ENCODE data around the gene EXOC2.

DNA sequence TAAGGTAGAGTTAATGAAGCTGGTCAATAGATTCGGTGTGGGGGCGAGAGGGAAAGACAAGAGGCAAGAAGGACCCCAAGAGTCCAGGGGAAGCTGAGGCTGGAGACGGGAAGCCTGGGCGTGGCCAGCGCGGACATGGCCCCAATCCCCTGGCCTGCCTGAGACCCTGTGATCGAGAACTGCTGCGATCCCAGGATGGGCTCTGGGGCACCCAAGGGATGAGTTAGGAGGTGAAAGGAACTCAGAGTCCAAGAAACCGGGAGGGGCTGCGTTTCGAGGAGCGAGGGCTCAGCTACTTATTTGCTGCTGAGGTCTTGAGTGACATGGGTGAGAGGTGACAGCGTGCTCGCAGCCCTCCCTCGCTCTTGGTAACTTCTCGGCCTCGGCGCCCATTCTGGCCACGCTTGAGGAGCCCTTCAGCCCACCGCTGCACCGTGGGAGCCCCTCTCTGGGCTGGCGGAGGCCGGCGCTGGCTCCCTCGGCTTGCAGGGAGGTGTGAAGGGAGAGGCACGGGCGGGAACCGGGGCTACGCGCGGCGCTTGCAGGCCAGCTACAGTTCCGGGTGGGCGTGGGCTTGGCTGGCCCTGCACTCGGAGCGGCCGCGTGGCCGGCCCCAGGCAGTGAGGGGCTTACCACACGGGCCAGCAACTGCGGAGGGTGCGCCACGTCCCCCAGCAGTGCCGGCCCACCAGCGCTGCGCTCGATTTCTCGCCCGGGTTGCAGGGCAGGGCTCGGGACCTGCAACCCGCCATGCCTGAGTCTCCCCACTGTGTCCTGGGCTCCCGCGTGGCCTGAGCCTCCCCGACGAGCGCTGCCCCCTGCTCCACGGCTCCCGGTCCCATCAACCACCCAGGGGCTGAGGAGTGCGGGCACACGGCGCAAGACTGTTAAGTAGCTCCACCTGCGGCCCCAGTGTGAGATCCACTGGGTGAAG lies 243.2 kb downstream of the EXOC2 start:
- no peak for TF ChIP-seq POLR2AphosphoS5 (IDR thresholded peaks at IDR 0.05)
- TF ChIP-seq, protein P1, sequence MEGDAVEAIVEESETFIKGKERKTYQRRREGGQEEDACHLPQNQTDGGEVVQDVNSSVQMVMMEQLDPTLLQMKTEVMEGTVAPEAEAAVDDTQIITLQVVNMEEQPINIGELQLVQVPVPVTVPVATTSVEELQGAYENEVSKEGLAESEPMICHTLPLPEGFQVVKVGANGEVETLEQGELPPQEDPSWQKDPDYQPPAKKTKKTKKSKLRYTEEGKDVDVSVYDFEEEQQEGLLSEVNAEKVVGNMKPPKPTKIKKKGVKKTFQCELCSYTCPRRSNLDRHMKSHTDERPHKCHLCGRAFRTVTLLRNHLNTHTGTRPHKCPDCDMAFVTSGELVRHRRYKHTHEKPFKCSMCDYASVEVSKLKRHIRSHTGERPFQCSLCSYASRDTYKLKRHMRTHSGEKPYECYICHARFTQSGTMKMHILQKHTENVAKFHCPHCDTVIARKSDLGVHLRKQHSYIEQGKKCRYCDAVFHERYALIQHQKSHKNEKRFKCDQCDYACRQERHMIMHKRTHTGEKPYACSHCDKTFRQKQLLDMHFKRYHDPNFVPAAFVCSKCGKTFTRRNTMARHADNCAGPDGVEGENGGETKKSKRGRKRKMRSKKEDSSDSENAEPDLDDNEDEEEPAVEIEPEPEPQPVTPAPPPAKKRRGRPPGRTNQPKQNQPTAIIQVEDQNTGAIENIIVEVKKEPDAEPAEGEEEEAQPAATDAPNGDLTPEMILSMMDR (IDR thresholded peaks at IDR 0.05): no peak
- no peak for TF ChIP-seq POLR2A (IDR thresholded peaks at IDR 0.05)

Data from transverse colon (tissue), 4 donors.